ENCODE results near the gene OGA.

OGA gene

GRCh38 chr10:101856626-101857025, 38.4 kb upstream of the OGA start:
- peaks cover 0 to 4% (median under 1%) of the 10 kb centered on the region in 3 donors for H3K36me3 ChIP-seq
- peaks cover 0 to 7% (median 5%) of the 10 kb centered on the region in 4 donors for H3K4me1 ChIP-seq
- TF ChIP-seq, protein P1, sequence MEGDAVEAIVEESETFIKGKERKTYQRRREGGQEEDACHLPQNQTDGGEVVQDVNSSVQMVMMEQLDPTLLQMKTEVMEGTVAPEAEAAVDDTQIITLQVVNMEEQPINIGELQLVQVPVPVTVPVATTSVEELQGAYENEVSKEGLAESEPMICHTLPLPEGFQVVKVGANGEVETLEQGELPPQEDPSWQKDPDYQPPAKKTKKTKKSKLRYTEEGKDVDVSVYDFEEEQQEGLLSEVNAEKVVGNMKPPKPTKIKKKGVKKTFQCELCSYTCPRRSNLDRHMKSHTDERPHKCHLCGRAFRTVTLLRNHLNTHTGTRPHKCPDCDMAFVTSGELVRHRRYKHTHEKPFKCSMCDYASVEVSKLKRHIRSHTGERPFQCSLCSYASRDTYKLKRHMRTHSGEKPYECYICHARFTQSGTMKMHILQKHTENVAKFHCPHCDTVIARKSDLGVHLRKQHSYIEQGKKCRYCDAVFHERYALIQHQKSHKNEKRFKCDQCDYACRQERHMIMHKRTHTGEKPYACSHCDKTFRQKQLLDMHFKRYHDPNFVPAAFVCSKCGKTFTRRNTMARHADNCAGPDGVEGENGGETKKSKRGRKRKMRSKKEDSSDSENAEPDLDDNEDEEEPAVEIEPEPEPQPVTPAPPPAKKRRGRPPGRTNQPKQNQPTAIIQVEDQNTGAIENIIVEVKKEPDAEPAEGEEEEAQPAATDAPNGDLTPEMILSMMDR (IDR thresholded peaks at IDR 0.05): no peak
- intact Hi-C loops (cut with DNase I; ENCODE audit: low total_unique reads): no loop called here
- no peak overlapping the region for H3K27ac ChIP-seq
- no peaks in the 10 kb centered on the region for H3K27me3 ChIP-seq
- no peak overlapping the region for H3K4me3 ChIP-seq
- H3K9me3 ChIP-seq: no peaks in the 10 kb centered on the region
- DNase-seq: no peak

DNA sequence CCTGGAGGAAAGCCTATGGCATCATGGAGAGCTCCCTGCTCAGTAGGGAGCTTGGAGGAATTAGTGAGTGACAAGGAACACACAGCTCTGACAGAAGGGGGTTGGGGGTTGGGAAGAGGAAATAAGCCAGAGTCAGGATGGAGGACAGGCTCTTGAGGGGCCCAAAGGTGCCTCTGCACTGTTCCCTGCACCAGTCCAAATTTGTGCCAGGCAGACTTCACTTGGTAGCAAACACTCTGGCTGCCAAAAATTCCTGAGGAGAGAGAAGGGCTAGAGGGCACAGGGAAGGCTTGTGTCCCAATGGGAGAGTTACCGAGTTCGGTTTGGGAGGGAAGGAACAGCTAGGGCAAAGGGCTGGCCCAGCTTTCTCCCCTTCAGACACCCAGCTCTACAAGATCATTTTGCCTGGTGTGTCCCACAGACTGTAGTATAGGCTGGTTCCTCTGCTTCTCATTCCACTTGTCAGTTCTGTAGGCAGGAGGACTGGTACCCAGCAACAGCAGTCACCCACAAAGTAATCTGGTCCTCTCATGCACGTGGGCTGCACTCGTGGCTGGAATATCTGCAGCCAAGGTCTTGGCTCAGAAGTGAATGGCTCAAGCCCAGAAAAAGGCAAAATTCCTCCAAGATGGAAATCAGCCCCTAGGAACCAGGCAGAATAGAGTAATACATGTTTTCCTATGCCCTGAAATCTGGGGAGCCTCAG, 33.3 kb upstream of the OGA start:
- no peak overlapping the region for H3K27ac ChIP-seq
- no peak for DNase-seq
- H3K4me1 ChIP-seq: peaks cover 0 to 11% (median 7%) of the 10 kb centered on the region in 4 donors
- H3K4me3 ChIP-seq: no peak overlapping the region
- peaks cover 17 to 38% (median 19%) of the 10 kb centered on the region in 3 donors for H3K36me3 ChIP-seq
- peaks cover 0 to 3% of the 10 kb centered on the region in 2 donors for H3K27me3 ChIP-seq
- TF ChIP-seq, protein P1 (IDR thresholded peaks at IDR 0.05): no peak
- H3K9me3 ChIP-seq: no peaks in the 10 kb centered on the region
- intact Hi-C loops (cut with DNase I; ENCODE audit: low total_unique reads): no loop called here

- H3K4me1 ChIP-seq: peaks cover 0 to 11% (median 7%) of the 10 kb centered on the region in 4 donors
- no peak for DNase-seq
- no peak overlapping the region for H3K27ac ChIP-seq
- no peaks in the 10 kb centered on the region for H3K9me3 ChIP-seq
- peaks cover 0 to 11% of the 10 kb centered on the region in 2 donors for H3K27me3 ChIP-seq
- intact Hi-C loops (cut with DNase I; ENCODE audit: low total_unique reads): no loop called here
- peaks cover 25 to 46% (median 27%) of the 10 kb centered on the region in 3 donors for H3K36me3 ChIP-seq
- no peak overlapping the region for H3K4me3 ChIP-seq
- TF ChIP-seq, protein P1 (IDR thresholded peaks at IDR 0.05): no peak
Measured at GRCh38 chr10:101850749-101851148, 32.5 kb upstream of the OGA start.

GRCh38 chr10:101848894-101849351, 30.7 kb upstream of the OGA start:
- Histone ChIP-seq H3K36me3 (peaks cover 29 to 54% (median 33%) of the 10 kb centered on the region in 3 donors), H3K4me3 (no peak overlapping the region), H3K4me1 (peaks cover 0 to 13% (median 7%) of the 10 kb centered on the region in 4 donors), H3K9me3 (no peaks in the 10 kb centered on the region), H3K27me3 (peaks cover 0 to 21% of the 10 kb centered on the region in 2 donors), H3K27ac (no peak overlapping the region)
- DNase-seq: no peak
- TF ChIP-seq, protein P1 (IDR thresholded peaks at IDR 0.05): no peak
- intact Hi-C loops (cut with DNase I; ENCODE audit: low total_unique reads): no loop called here

DNA sequence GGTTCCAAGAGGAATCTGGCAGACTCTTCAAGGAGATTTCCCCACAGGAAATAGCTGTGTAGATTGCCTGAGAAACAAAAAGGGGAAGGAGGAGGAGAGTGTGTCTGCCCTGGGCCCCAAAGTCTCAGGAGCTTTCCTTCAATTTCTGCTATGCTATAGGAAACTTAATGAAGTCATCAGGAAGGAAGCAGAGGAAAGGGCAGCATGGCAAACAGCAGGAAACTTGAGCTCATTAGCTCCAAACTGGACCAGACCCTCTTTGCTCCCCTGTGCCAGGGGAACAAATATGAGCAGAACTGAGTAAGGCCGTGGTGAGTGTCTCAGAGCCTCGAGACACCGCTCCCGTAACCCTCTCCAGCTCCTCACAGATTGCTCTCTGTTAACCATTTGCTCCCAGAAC, 30.2 kb upstream of the OGA start:
- Histone ChIP-seq H3K27ac (no peak overlapping the region), H3K9me3 (no peaks in the 10 kb centered on the region), H3K4me1 (peaks cover 0 to 18% (median 7%) of the 10 kb centered on the region in 4 donors), H3K36me3 (peaks cover 29 to 54% (median 33%) of the 10 kb centered on the region in 3 donors), H3K4me3 (no peak overlapping the region), H3K27me3 (peaks cover 0 to 23% of the 10 kb centered on the region in 2 donors)
- intact Hi-C loops (cut with DNase I; ENCODE audit: low total_unique reads): no loop called here
- TF ChIP-seq, protein P1 (IDR thresholded peaks at IDR 0.05): no peak
- DNase-seq: no peak

Measured in tibial artery (tissue), 4 donors.